ENCODE measurements around the gene AKR1B1. TPM values are rescaled to one million over a fixed set of nuclear protein-coding genes. Genes with fewer than 3 reads are reported as not detected.

The AKR1B1 gene
- total and polyA plus RNA-seq, 2 of the 13 experiments (the other 11 are each of a cell fraction or from before 2014, with no cell fraction given): 89.9 to 133 TPM

GRCh38 chr7:134419085-134419484 lies 39.8 kb downstream of the AKR1B1 start (continued):
- TF ChIP-seq HDAC1 (CRISPR knock-in tag; IDR thresholded peaks at IDR 0.05) (peak; percentile 57), PLRG1 (conservative IDR thresholded peaks at IDR 0.05) (no peak), ZBTB33 (CRISPR knock-in tag; IDR thresholded peaks at IDR 0.05) (no peak), ZNF124 (CRISPR knock-in tag; IDR thresholded peaks at IDR 0.05) (no peak), CBX1 (IDR thresholded peaks at IDR 0.05; ENCODE audit: low read depth) (no peak), ZFY (CRISPR knock-in tag; IDR thresholded peaks at IDR 0.05) (no peak), ZNF530 (CRISPR knock-in tag; IDR thresholded peaks at IDR 0.05; ENCODE audit: low read depth) (no peak), PPARG (CRISPR knock-in tag; conservative IDR thresholded peaks at IDR 0.05) (0 out of 2 replicates have a peak, but pooled peaks have one; percentile 38), ZNF264 (CRISPR knock-in tag; IDR thresholded peaks at IDR 0.05) (no peak), SMAD1 (CRISPR knock-in tag; IDR thresholded peaks at IDR 0.05; ENCODE audit: borderline replicate concordance, low read depth) (no peak), ZBTB10 (CRISPR knock-in tag; IDR thresholded peaks at IDR 0.05; ENCODE audit: borderline replicate concordance) (no peak), TOE1 (CRISPR knock-in tag; IDR thresholded peaks at IDR 0.05) (no peak), ZNF318 (CRISPR knock-in tag; IDR thresholded peaks at IDR 0.05) (no peak), CC2D1A (CRISPR knock-in tag; IDR thresholded peaks at IDR 0.05) (no peak), YEATS4 (CRISPR knock-in tag; IDR thresholded peaks at IDR 0.05; ENCODE audit: borderline replicate concordance) (no peak), KLF9 (CRISPR knock-in tag; IDR thresholded peaks at IDR 0.05; ENCODE audit: low read depth) (no peak), PLSCR1 (CRISPR knock-in tag; IDR thresholded peaks at IDR 0.05; ENCODE audit: borderline replicate concordance) (no peak)

Data from HepG2 (cell line).